ENCODE measurements around the gene STAT6.

STAT6 gene

GRCh38 chr12:57088354-57089270 lies 22.6 kb downstream of the STAT6 start, which contains the start of gene NAB2 (continued):
- peak; percentile 80 for TF ChIP-seq ZNF600 (tag by site-specific recombination; IDR thresholded peaks at IDR 0.05)
- TF ChIP-seq KLF10 (tag by site-specific recombination; IDR thresholded peaks at IDR 0.05): peak; percentile 81; the same call in 1 of the 2 replicates
- peak; percentile 62 for TF ChIP-seq ZSCAN4 (tag by site-specific recombination; IDR thresholded peaks at IDR 0.05)
- TF ChIP-seq KLF1 (tag by site-specific recombination; IDR thresholded peaks at IDR 0.05): peak; percentile 49; the same call in 1 of the 2 replicates
- TF ChIP-seq, protein P1, sequence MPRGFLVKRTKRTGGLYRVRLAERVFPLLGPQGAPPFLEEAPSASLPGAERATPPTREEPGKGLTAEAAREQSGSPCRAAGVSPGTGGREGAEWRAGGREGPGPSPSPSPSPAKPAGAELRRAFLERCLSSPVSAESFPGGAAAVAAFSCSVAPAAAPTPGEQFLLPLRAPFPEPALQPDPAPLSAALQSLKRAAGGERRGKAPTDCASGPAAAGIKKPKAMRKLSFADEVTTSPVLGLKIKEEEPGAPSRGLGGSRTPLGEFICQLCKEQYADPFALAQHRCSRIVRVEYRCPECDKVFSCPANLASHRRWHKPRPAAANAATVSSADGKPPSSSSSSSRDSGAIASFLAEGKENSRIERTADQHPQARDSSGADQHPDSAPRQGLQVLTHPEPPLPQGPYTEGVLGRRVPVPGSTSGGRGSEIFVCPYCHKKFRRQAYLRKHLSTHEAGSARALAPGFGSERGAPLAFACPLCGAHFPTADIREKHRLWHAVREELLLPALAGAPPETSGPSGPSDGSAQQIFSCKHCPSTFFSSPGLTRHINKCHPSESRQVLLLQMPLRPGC (tag by site-specific recombination; IDR thresholded peaks at IDR 0.05): peak; percentile 71
- no peak for TF ChIP-seq ZNF175 (tag by site-specific recombination; IDR thresholded peaks at IDR 0.05)
- TF ChIP-seq ZNF423 (tag by site-specific recombination; IDR thresholded peaks at IDR 0.05): no peak
- TF ChIP-seq ZNF544 (tag by site-specific recombination; IDR thresholded peaks at IDR 0.05): no peak
- TF ChIP-seq ZNF48 (tag by site-specific recombination; IDR thresholded peaks at IDR 0.05): no peak
- TF ChIP-seq ZNF692 (tag by site-specific recombination; IDR thresholded peaks at IDR 0.05): peak; percentile 53; the same call in 1 of the 2 replicates
- no peak for TF ChIP-seq ZNF157 (tag by site-specific recombination; IDR thresholded peaks at IDR 0.05)
- peak; percentile 41; the same call in 1 of the 2 replicates for TF ChIP-seq ZNF660 (tag by site-specific recombination; IDR thresholded peaks at IDR 0.05)
- peak; percentile 58 for TF ChIP-seq SP2 (tag by site-specific recombination; IDR thresholded peaks at IDR 0.05)
- peak; percentile 72; the same call in 1 of the 2 replicates for TF ChIP-seq ZBTB17 (tag by site-specific recombination; IDR thresholded peaks at IDR 0.05)
- peak; percentile 98 for TF ChIP-seq ZNF335 (tag by site-specific recombination; conservative IDR thresholded peaks at IDR 0.05)
- no peak for TF ChIP-seq ZNF621 (tag by site-specific recombination; IDR thresholded peaks at IDR 0.05)
- peak; percentile 83 for TF ChIP-seq ZNF341 (tag by site-specific recombination; IDR thresholded peaks at IDR 0.05; ENCODE audit: low read depth)

GRCh38 chr12:57087691-57088353 lies 23.3 kb downstream of the STAT6 start:
- peak overlapping the region; percentile 80 for H3K27ac ChIP-seq (ENCODE audit: extremely low read depth, low read depth, low read length)
- peak; percentile 29; the same call in 1 of the 2 replicates for TF ChIP-seq KLF10 (tag by site-specific recombination; IDR thresholded peaks at IDR 0.05)
- TF ChIP-seq, protein P2, sequence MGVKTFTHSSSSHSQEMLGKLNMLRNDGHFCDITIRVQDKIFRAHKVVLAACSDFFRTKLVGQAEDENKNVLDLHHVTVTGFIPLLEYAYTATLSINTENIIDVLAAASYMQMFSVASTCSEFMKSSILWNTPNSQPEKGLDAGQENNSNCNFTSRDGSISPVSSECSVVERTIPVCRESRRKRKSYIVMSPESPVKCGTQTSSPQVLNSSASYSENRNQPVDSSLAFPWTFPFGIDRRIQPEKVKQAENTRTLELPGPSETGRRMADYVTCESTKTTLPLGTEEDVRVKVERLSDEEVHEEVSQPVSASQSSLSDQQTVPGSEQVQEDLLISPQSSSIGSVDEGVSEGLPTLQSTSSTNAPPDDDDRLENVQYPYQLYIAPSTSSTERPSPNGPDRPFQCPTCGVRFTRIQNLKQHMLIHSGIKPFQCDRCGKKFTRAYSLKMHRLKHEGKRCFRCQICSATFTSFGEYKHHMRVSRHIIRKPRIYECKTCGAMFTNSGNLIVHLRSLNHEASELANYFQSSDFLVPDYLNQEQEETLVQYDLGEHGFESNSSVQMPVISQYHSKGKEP (tag by site-specific recombination; IDR thresholded peaks at IDR 0.05): no peak
- TF ChIP-seq, protein P3, sequence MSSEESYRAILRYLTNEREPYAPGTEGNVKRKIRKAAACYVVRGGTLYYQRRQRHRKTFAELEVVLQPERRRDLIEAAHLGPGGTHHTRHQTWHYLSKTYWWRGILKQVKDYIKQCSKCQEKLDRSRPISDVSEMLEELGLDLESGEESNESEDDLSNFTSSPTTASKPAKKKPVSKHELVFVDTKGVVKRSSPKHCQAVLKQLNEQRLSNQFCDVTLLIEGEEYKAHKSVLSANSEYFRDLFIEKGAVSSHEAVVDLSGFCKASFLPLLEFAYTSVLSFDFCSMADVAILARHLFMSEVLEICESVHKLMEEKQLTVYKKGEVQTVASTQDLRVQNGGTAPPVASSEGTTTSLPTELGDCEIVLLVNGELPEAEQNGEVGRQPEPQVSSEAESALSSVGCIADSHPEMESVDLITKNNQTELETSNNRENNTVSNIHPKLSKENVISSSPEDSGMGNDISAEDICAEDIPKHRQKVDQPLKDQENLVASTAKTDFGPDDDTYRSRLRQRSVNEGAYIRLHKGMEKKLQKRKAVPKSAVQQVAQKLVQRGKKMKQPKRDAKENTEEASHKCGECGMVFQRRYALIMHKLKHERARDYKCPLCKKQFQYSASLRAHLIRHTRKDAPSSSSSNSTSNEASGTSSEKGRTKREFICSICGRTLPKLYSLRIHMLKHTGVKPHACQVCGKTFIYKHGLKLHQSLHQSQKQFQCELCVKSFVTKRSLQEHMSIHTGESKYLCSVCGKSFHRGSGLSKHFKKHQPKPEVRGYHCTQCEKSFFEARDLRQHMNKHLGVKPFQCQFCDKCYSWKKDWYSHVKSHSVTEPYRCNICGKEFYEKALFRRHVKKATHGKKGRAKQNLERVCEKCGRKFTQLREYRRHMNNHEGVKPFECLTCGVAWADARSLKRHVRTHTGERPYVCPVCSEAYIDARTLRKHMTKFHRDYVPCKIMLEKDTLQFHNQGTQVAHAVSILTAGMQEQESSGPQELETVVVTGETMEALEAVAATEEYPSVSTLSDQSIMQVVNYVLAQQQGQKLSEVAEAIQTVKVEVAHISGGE (tag by site-specific recombination; conservative IDR thresholded peaks at IDR 0.05; ENCODE audit: low read depth): peak; percentile 8
- TF ChIP-seq, protein P4, sequence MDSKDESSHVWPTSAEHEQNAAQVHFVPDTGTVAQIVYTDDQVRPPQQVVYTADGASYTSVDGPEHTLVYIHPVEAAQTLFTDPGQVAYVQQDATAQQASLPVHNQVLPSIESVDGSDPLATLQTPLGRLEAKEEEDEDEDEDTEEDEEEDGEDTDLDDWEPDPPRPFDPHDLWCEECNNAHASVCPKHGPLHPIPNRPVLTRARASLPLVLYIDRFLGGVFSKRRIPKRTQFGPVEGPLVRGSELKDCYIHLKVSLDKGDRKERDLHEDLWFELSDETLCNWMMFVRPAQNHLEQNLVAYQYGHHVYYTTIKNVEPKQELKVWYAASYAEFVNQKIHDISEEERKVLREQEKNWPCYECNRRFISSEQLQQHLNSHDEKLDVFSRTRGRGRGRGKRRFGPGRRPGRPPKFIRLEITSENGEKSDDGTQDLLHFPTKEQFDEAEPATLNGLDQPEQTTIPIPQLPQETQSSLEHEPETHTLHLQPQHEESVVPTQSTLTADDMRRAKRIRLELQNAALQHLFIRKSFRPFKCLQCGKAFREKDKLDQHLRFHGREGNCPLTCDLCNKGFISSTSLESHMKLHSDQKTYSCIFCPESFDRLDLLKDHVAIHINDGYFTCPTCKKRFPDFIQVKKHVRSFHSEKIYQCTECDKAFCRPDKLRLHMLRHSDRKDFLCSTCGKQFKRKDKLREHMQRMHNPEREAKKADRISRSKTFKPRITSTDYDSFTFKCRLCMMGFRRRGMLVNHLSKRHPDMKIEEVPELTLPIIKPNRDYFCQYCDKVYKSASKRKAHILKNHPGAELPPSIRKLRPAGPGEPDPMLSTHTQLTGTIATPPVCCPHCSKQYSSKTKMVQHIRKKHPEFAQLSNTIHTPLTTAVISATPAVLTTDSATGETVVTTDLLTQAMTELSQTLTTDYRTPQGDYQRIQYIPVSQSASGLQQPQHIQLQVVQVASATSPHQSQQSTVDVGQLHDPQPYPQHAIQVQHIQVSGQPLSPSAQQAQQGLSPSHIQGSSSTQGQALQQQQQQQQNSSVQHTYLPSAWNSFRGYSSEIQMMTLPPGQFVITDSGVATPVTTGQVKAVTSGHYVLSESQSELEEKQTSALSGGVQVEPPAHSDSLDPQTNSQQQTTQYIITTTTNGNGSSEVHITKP (tag by site-specific recombination; IDR thresholded peaks at IDR 0.05): peak; percentile 88; the same call in 1 of the 2 replicates

More at GRCh38 chr12:57087691-57088353, 23.3 kb downstream of the STAT6 start:
- ChIA-PET CTCF (interaction anchor here (0.5 to 1.6 kb wide), 5 partner anchors 8 to 75 kb away, joined by 3 to 5 read pairs (median 3); partner anchors contain the start of gene STAT6), POLR2A (interaction anchor here (0.5 to 4.5 kb wide), 10 partner anchors 9 to 408 kb away, joined by 3 to 53 read pairs (median 6); partner anchors contain the start of genes LRP1, MYO1A, NEMP1 and PTGES3)
- H3K9me3 ChIP-seq (ENCODE audit: control insufficient read depth, insufficient read depth, low read depth, low read length): no peaks in the 10 kb centered on the region
- peak overlapping the region; percentile 55 for H3K4me3 ChIP-seq (ENCODE audit: low read depth, low read length)
- peaks cover 0 to 23% of the 10 kb centered on the region in 2 experiments; a peak in 1 of 3 replicates for H3K36me3 ChIP-seq (ENCODE audit: control insufficient read depth in 2 of 2, insufficient read depth in 1 of 2, low read length in 2 of 2)
- H3K4me1 ChIP-seq (ENCODE audit: control insufficient read depth, insufficient read depth, low read length): peaks cover 12% of the 10 kb centered on the region
